Measurements from ENCODE around the gene FBXL13.

- TF ChIP-seq CTCF (IDR thresholded peaks at IDR 0.05): no peak
- no peak for TF ChIP-seq POLR2A (IDR thresholded peaks at IDR 0.05)
- no peak for TF ChIP-seq EP300 (IDR thresholded peaks at IDR 0.05)
Observed at GRCh38 chr7:102897856-102898531, 176.6 kb downstream of the FBXL13 start.
